Naive thymus-derived CD4-positive, alpha-beta T cell (primary cell): ENCODE results near the gene MOB1A. TPM values are rescaled to one million over a fixed set of nuclear protein-coding genes. Genes with fewer than 3 reads are reported as not detected.

ENCODE experiments used
- polyA plus RNA-seq, 2 donors: library from polyadenylated mRNA; unstranded; fragments of 300-500 nt; fragmentation: Illumina TruSeq; gene quantifications; one replicate each; pipeline ENCODE4 v1.2.3, GENCODE V29; 2021
- total RNA-seq, 6 experiments: library from RNA in 5 of 6; stranded (reverse) in 5 of 6; gene quantifications; 1 replicate in 5 of 6; 2 replicates in 1 of 6; pipeline ENCODE4 v1.2.3 and lab custom pipeline; 2021 to 2026

Gene MOB1A
- total and polyA plus RNA-seq, 7 experiments from 2014 or later = 106 to 185 (median 120) TPM

Other genes starting within 250 kb of the MOB1A start
- gene TET3, start 194.0 kb downstream of the MOB1A start, total RNA-seq = 10 to 100 TPM; 19.1 to 38.6 (median 28.6) TPM
- gene TET3, start 194.0 kb downstream of the MOB1A start, polyA plus RNA-seq = 1 to 10 TPM in 1 of 2 donors, under 1 TPM in 1; 0.77 to 1.1 TPM
- 10 to 100 TPM in 4 of 5 experiments, 1 to 10 TPM in 1; 6.9 to 54.8 (median 13.7) TPM for gene BOLA3, start 31.0 kb downstream of the MOB1A start, total RNA-seq
- gene BOLA3, start 31.0 kb downstream of the MOB1A start, polyA plus RNA-seq = 10 to 100 TPM; 70.0 to 87.3 TPM
- gene MTHFD2, start 19.7 kb upstream of the MOB1A start, total RNA-seq = 100 to 1,000 TPM in 1 of 5 experiments, 10 to 100 TPM in 4; 14.5 to 186 (median 25.1) TPM
- gene MTHFD2, start 19.7 kb upstream of the MOB1A start, polyA plus RNA-seq = 1 to 10 TPM; 6.8 to 8.1 TPM
- gene SLC4A5, start 164.5 kb upstream of the MOB1A start, total RNA-seq = 10 to 100 TPM in 4 of 5 experiments, 1 to 10 TPM in 1; 2.0 to 20.8 (median 18.5) TPM
- gene SLC4A5, start 164.5 kb upstream of the MOB1A start, polyA plus RNA-seq = 1 to 10 TPM in 1 of 2 donors, under 1 TPM in 1; 0.59 to 3.3 TPM
- gene DCTN1, start 201.4 kb upstream of the MOB1A start, total RNA-seq = 100 to 1,000 TPM in 2 of 5 experiments, 10 to 100 TPM in 3; 73.6 to 113 (median 98.5) TPM
- 10 to 100 TPM; 52.1 to 77.2 TPM for gene DCTN1, start 201.4 kb upstream of the MOB1A start, polyA plus RNA-seq
- 10 to 100 TPM in 1 of 5 experiments, 1 to 10 TPM in 4; 4.3 to 10.5 (median 6.8) TPM for gene C2orf81, start 242.7 kb upstream of the MOB1A start, total RNA-seq
- gene C2orf81, start 242.7 kb upstream of the MOB1A start, polyA plus RNA-seq = 1 to 10 TPM; 7.9 to 8.6 TPM
- gene WDR54, start 242.9 kb upstream of the MOB1A start, total RNA-seq = 10 to 100 TPM; 26.5 to 78.5 (median 30.8) TPM
- gene WDR54, start 242.9 kb upstream of the MOB1A start, polyA plus RNA-seq = 10 to 100 TPM; 38.8 to 68.2 TPM